Activated CD4-positive, CD25-positive, alpha-beta regulatory T cell treated with anti-CD3 and anti-CD28 coated beads, Interleukin-2, amount 50 U/mL, for 24 hours (primary cell): Measurements from ENCODE around the gene CCDC14.
"Not testable (repeated sequence)": the region's sequence is repeated elsewhere in the genome, so short reads cannot be mapped to it uniquely, and the experiment has no call there.

Experiments
- ATAC-seq, 2 donors: fragments of 150-1000 bp; cut with Tn5 transposase; one replicate each; pipeline ENCODE4 v1.10.0; 2021; ENCODE audit warnings: mild to moderate bottlenecking in 1 of 2, moderate library complexity in 1 of 2

CCDC14 gene

GRCh38 chr3:123960781-123961507, at the start of gene CCDC14:
CCDC14 (minus strand) TSS chr3:123961229; CDS start chr3:123961173, 56 bp downstream.
- ATAC-seq: peak; percentile 89 to 92

- not testable (repeated sequence) for ATAC-seq
Measured at GRCh38 chr3:124008321-124008720, 47.3 kb upstream of the CCDC14 start.

GRCh38 chr3:124007186-124007585, 46.2 kb upstream of the CCDC14 start:
- ATAC-seq: no peak

GRCh38 chr3:124002405-124003079, 41.5 kb upstream of the CCDC14 start:
- ATAC-seq: not testable (repeated sequence)

GRCh38 chr3:124001366-124001765, 40.3 kb upstream of the CCDC14 start:
- ATAC-seq: not testable (repeated sequence)

- no peak for ATAC-seq
Measured at GRCh38 chr3:123997543-123997942, 36.5 kb upstream of the CCDC14 start.

- ATAC-seq: no peak
Measured at GRCh38 chr3:123993818-123994217, 32.8 kb upstream of the CCDC14 start.

- ATAC-seq: peak; percentile 90 to 93
Measured at GRCh38 chr3:123991730-123992588, 30.9 kb upstream of the CCDC14 start, which contains the start of gene ROPN1. ROPN1 (minus strand) TSS chr3:123992124; CDS start chr3:123980481, 11,643 bp downstream.

- no peak for ATAC-seq
Measured at GRCh38 chr3:123986427-123986826, 25.4 kb upstream of the CCDC14 start.

GRCh38 chr3:123984957-123985356, 23.9 kb upstream of the CCDC14 start:
- no peak for ATAC-seq

GRCh38 chr3:123984350-123984749, 23.3 kb upstream of the CCDC14 start:
- ATAC-seq: no peak

- ATAC-seq: not testable (repeated sequence)
Measured at GRCh38 chr3:123981317-123981716, 20.3 kb upstream of the CCDC14 start.

GRCh38 chr3:123980539-123980938, 19.5 kb upstream of the CCDC14 start:
- no peak for ATAC-seq

GRCh38 chr3:123979525-123980501, 18.8 kb upstream of the CCDC14 start:
- peak; percentile 61 to 66 for ATAC-seq

- ATAC-seq: not testable (repeated sequence)
Measured at GRCh38 chr3:123976904-123977303, 15.9 kb upstream of the CCDC14 start.

- ATAC-seq: not testable (repeated sequence)
Measured at GRCh38 chr3:123976181-123976898, 15.3 kb upstream of the CCDC14 start.

- ATAC-seq: not testable (repeated sequence)
Measured at GRCh38 chr3:123975030-123975429, 14.0 kb upstream of the CCDC14 start.

GRCh38 chr3:123971406-123971805, 10.4 kb upstream of the CCDC14 start:
- ATAC-seq: no peak

GRCh38 chr3:123967260-123967659, 6.2 kb upstream of the CCDC14 start:
- not testable (repeated sequence) for ATAC-seq

GRCh38 chr3:123966799-123967198, 5.8 kb upstream of the CCDC14 start:
- peak; percentile 35 to 45 for ATAC-seq

GRCh38 chr3:123964793-123965192, 3.8 kb upstream of the CCDC14 start:
- not testable (repeated sequence) for ATAC-seq
